ENCODE measurements around the gene PKD2L1.
A peak's percentile ranks its signal among the peaks of the same experiment; 100 is the strongest.
"Not testable (repeated sequence)": the region's sequence is repeated elsewhere in the genome, so short reads cannot be mapped to it uniquely, and the experiment has no call there.

The PKD2L1 gene

GRCh38 chr10:100276971-100277370 is 53.1 kb downstream of the PKD2L1 start:
- DNase-seq, result not testable (repeated sequence)

- DNase-seq, result peak; percentile 41
Measured at GRCh38 chr10:100267239-100268104, 62.6 kb downstream of the PKD2L1 start, which contains the start of gene CWF19L1. TSS of gene CWF19L1 (minus strand) at chr10:100267638. CDS start at chr10:100267593, 45 bp downstream.

GRCh38 chr10:100265821-100266485 is 64.1 kb downstream of the PKD2L1 start:
- DNase-seq, result no peak

GRCh38 chr10:100254191-100254590 is 75.8 kb downstream of the PKD2L1 start:
- no peak for DNase-seq

GRCh38 chr10:100253041-100253440 is 77.0 kb downstream of the PKD2L1 start:
- DNase-seq, result no peak

- no peak for DNase-seq
Measured at GRCh38 chr10:100248820-100249219, 81.2 kb downstream of the PKD2L1 start.

DNA sequence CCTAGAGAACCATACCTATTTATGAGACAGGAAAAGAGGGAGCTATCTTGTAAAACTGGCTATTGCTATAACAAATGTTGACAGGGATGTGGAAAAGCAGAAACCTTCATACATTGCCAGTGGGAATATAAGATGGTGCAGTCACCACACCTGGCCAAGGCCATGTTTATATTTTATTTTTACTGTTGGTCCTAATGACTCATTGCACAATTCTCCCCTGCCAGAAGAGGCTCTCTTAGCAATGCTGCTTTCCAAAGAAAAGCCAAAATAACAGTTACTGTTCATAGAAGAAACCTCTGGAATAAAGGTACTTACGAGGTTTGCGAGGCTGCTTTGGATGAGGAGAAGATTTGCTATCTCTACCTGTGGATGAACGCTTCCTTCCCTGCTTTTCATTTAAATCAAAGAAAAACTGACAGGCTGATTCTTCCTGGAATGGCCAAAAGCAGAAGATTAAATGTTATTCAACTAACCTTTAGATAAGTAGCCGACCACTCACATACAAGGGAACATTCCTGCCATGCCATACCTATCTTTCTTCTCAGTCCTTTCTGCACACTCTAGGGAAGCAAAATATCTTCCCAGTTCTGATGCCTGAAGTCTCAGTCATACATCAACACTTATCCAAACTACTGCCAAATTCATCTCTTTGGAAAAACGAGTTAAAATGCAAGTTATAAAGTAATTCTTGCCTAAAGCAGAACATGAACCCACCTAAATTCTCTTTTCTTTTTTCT is 84.4 kb downstream of the PKD2L1 start:
- no peak for DNase-seq

GRCh38 chr10:100239851-100240250 is 90.2 kb downstream of the PKD2L1 start:
- DNase-seq, result no peak

GRCh38 chr10:100238429-100238828 is 91.6 kb downstream of the PKD2L1 start:
- DNase-seq, result no peak

Data from NCI-H2107 (cell line).